LoVo (cell line): ENCODE data around the gene SUCLG2.

Experiments used
- DNase-seq: peaks from one replicate; pipeline ENCODE4 v3.0.0-alpha.2; 2016; ENCODE audit warnings: low spot score

Gene SUCLG2

GRCh38 chr3:67654099-67654843 lies at the start of gene SUCLG2:
Gene SUCLG2, minus strand, starts transcription at chr3:67654612. Its CDS starts 26 bp downstream, at chr3:67654586.
- DNase-seq: peak; percentile 86

- DNase-seq: no peak
These were observed 46.2 kb upstream of the SUCLG2 start for GRCh38 chr3:67700596-67700995.

- DNase-seq: no peak
These were observed 45.5 kb upstream of the SUCLG2 start for GRCh38 chr3:67699882-67700281.

GRCh38 chr3:67692621-67693020 lies 38.2 kb upstream of the SUCLG2 start:
- DNase-seq: no peak

- no peak for DNase-seq
These were observed 37.5 kb upstream of the SUCLG2 start for GRCh38 chr3:67691926-67692325.

GRCh38 chr3:67691207-67691606 lies 36.8 kb upstream of the SUCLG2 start:
- DNase-seq: no peak

GRCh38 chr3:67689806-67690205 lies 35.4 kb upstream of the SUCLG2 start:
- no peak for DNase-seq

GRCh38 chr3:67688231-67688630 lies 33.8 kb upstream of the SUCLG2 start:
- DNase-seq: no peak

GRCh38 chr3:67686069-67686468 lies 31.7 kb upstream of the SUCLG2 start:
- DNase-seq: no peak

GRCh38 chr3:67685499-67685898 lies 31.1 kb upstream of the SUCLG2 start:
- no peak for DNase-seq

GRCh38 chr3:67684211-67684610 lies 29.8 kb upstream of the SUCLG2 start:
- no peak for DNase-seq

GRCh38 chr3:67683522-67683921 lies 29.1 kb upstream of the SUCLG2 start:
- DNase-seq: no peak

GRCh38 chr3:67678665-67679064 lies 24.3 kb upstream of the SUCLG2 start:
- no peak for DNase-seq

- DNase-seq: no peak
These were observed 19.6 kb upstream of the SUCLG2 start for GRCh38 chr3:67674055-67674454.

- DNase-seq: no peak
These were observed 8.3 kb upstream of the SUCLG2 start for GRCh38 chr3:67662733-67663132.

GRCh38 chr3:67661089-67661488 lies 6.7 kb upstream of the SUCLG2 start:
- no peak for DNase-seq

GRCh38 chr3:67657192-67657591 lies 2.8 kb upstream of the SUCLG2 start:
- DNase-seq: no peak

GRCh38 chr3:67656614-67657013 lies 2.2 kb upstream of the SUCLG2 start:
- DNase-seq: no peak

GRCh38 chr3:67655364-67656121 lies 1.1 kb upstream of the SUCLG2 start:
- no peak for DNase-seq

- peak; percentile 12 for DNase-seq
These were observed 399 bp upstream of the SUCLG2 start for GRCh38 chr3:67654844-67655177.

- peak; percentile 39 for DNase-seq
These were observed 850 bp downstream of the SUCLG2 start for GRCh38 chr3:67653425-67654098.

GRCh38 chr3:67650084-67650483 lies 4.3 kb downstream of the SUCLG2 start:
- no peak for DNase-seq

- DNase-seq: no peak
These were observed 4.7 kb downstream of the SUCLG2 start for GRCh38 chr3:67649681-67650080.
